Endothelial cell of umbilical vein (primary cell): Measurements from ENCODE around the gene CPVL. TPM values are rescaled to one million over a fixed set of nuclear protein-coding genes. Genes with fewer than 3 reads are reported as not detected.

Source experiments
- BruUV-seq: library from RNA; stranded (reverse); fragments of 400-500 nt; replicated peaks from 2 replicates; lab custom pipeline; 2021; lab: Mats Ljungman, UMichigan
- CTCF ChIA-PET: fragments of 300-600, 350-600 bp; sonication (Branson Sonifier 250); formaldehyde crosslinking; loops from one replicate; lab custom pipeline; 2021; ENCODE audit warnings: antibody characterized with exemption, inconsistent platforms; lab: Charles Lee
- POLR2A ChIA-PET: fragments of 300-600, 350-600 bp; sonication (Branson Sonifier 250); formaldehyde crosslinking; loops from one replicate; lab custom pipeline; 2021; ENCODE audit warnings: antibody characterized with exemption, inconsistent platforms; lab: Charles Lee
- DNase-seq: peaks from one replicate; pipeline ENCODE4 v3.0.0-alpha.2; 2011; ENCODE audit warnings: low read depth, low spot score
- FAIRE-seq: peaks from 2 replicates; lab custom pipeline; 2011; peaks lifted over from hg19 to GRCh38; lab: Jason Lieb, UNC
- H2AFZ ChIP-seq: 2 replicates; pipeline ENCODE4 v1.6.0; 2012; ENCODE audit warnings: low read depth, low read length, control low read depth, inconsistent platforms
- H3K27ac ChIP-seq: 2 replicates; pipeline ENCODE4 v1.5.1; 2011; ENCODE audit warnings: low read depth, mild to moderate bottlenecking, control low read depth, low read length, moderate library complexity; ENCODE audit not compliant: insufficient read depth
- H3K27me3 ChIP-seq, 2 experiments: 2 replicates each; pipeline versions ENCODE4 v1.6.0 to v1.6.1; 2011; ENCODE audit warnings: low read length in 2 of 2, mixed read lengths in 1 of 2; ENCODE audit not compliant: control insufficient read depth in 2 of 2, insufficient read depth in 2 of 2
- H3K36me3 ChIP-seq, 2 experiments: 2 replicates in 1 of 2; 3 replicates in 1 of 2; pipeline ENCODE4 v1.5.1; 2011; ENCODE audit warnings: low read length in 2 of 2, mild to moderate bottlenecking in 1 of 2, moderate library complexity in 1 of 2; ENCODE audit not compliant: control insufficient read depth in 2 of 2, insufficient read depth in 2 of 2; ENCODE audit errors: extremely low read depth in 1 of 2
- H3K4me1 ChIP-seq: 3 replicates; pipeline ENCODE4 v1.5.1; 2011; ENCODE audit warnings: mild to moderate bottlenecking, low read length; ENCODE audit not compliant: control insufficient read depth, insufficient read depth; ENCODE audit errors: extremely low read depth
- H3K4me2 ChIP-seq: 2 replicates; pipeline ENCODE4 v1.6.1; 2011; ENCODE audit warnings: low read length, control low read depth, mixed read lengths; ENCODE audit not compliant: insufficient read depth
- H3K4me3 ChIP-seq, 3 experiments: fragments of 200-600 bp in 1 of 3; sonication (generic), shearing (Covaris generic) in 1 of 3; replicated peaks in 1 of 3; 2 replicates each; pipeline ENCODE4 v1.5.1; 2011 to 2016; ENCODE audit warnings: control low read depth in 3 of 3, low read length in 3 of 3, mild to moderate bottlenecking in 2 of 3, inconsistent platforms in 1 of 3, low read depth in 1 of 3, moderate library complexity in 1 of 3; ENCODE audit not compliant: insufficient read depth in 1 of 3
- H3K79me2 ChIP-seq: 2 replicates; pipeline ENCODE4 v1.6.0; 2012; ENCODE audit warnings: low read length, inconsistent platforms; ENCODE audit not compliant: control insufficient read depth, insufficient read depth
- H3K9ac ChIP-seq: replicated peaks from 2 replicates; pipeline ENCODE3; 2011; ENCODE audit warnings: low read length, control low read depth; ENCODE audit not compliant: insufficient read depth; ENCODE audit errors: extremely low read depth
- H3K9me1 ChIP-seq: replicated peaks from 3 replicates; pipeline ENCODE4 v1.6.0; 2011; ENCODE audit warnings: mild to moderate bottlenecking, low read length; ENCODE audit not compliant: control insufficient read depth, insufficient read depth; ENCODE audit errors: extremely low read depth
- H3K9me3 ChIP-seq: replicated peaks from 2 replicates; pipeline ENCODE4 v1.5.1; 2012; ENCODE audit warnings: low read length, inconsistent platforms; ENCODE audit not compliant: control insufficient read depth, insufficient read depth
- H4K20me1 ChIP-seq: replicated peaks from 2 replicates; pipeline ENCODE3; 2011; ENCODE audit warnings: mild to moderate bottlenecking, low read length; ENCODE audit not compliant: control insufficient read depth, insufficient read depth; ENCODE audit errors: extremely low read depth
- EZH2 ChIP-seq: IDR thresholded peaks from 2 replicates; pipeline ENCODE4 v1.6.1; 2012; ENCODE audit warnings: borderline replicate concordance, low read depth, mild to moderate bottlenecking, moderate library complexity, low read length, inconsistent platforms; ENCODE audit not compliant: severe bottlenecking
- FOS ChIP-seq: IDR thresholded peaks from 2 replicates; pipeline ENCODE4 v1.6.1; 2011; ENCODE audit warnings: mild to moderate bottlenecking, low read length, moderate library complexity, borderline replicate concordance; ENCODE audit not compliant: insufficient read depth
- GATA2 ChIP-seq: IDR thresholded peaks from 2 replicates; pipeline ENCODE4 v1.7.0; 2011; ENCODE audit warnings: low read depth, mild to moderate bottlenecking, moderate library complexity, mixed read lengths, low read length; ENCODE audit not compliant: insufficient read length, insufficient read depth
- JUN ChIP-seq: IDR thresholded peaks from 2 replicates; pipeline ENCODE4 v1.6.1; 2011; ENCODE audit warnings: borderline replicate concordance, low read depth; ENCODE audit not compliant: insufficient read length, insufficient read depth
- MYC ChIP-seq: IDR thresholded peaks from one replicate; pipeline ENCODE4 v1.6.1; 2011; ENCODE audit warnings: mild to moderate bottlenecking, low read depth, low read length
- POLR2A ChIP-seq: IDR thresholded peaks from 2 replicates; pipeline ENCODE4 v1.6.1; 2012; ENCODE audit warnings: low read depth, mild to moderate bottlenecking, control low read depth, low read length
- POLR2AphosphoS5 ChIP-seq: IDR thresholded peaks from 2 replicates; pipeline ENCODE4 v1.6.1; 2012; ENCODE audit warnings: low read depth, mild to moderate bottlenecking, control low read depth, low read length, moderate library complexity; ENCODE audit not compliant: insufficient read depth
- dilution Hi-C: fragments of 300-500 bp; cut with MboI; formaldehyde crosslinking; loops from one replicate; pipeline ENCODE4 v1.15.0; 2019; ENCODE audit warnings: low sequenced_read_pairs; ENCODE audit not compliant: extremely low pct_ligation_motif_present
- intact Hi-C: fragments of 100-400 bp; cut with micrococcal nuclease; formaldehyde crosslinking; loops from one replicate; pipeline ENCODE4 v1.10.0; 2022
- polyA plus RNA-seq, 4 experiments: library from polyadenylated mRNA; depleted of rRNA in 3 of 4; stranded (reverse) in 3 of 4; unstranded in 1 of 4; fragments of >200 nt; gene quantifications; 2 replicates each; pipeline versions ENCODE4 v1.2.1 to v1.2.3, GENCODE V29; 2011 to 2012; ENCODE audit warnings: missing spikeins in 1 of 4
- total RNA-seq: library from RNA; stranded (reverse); gene quantifications from 2 replicates; pipeline ENCODE4 v1.2.3, GENCODE V29; 2021
- TF ChIP-seq, protein P1 (sequence below), 2 donors: IDR thresholded peaks; 1 replicate in 1 of 2; 2 replicates in 1 of 2; pipeline ENCODE4 v1.5.1; 2011; ENCODE audit warnings: low read length in 2 of 2, mild to moderate bottlenecking in 2 of 2, moderate library complexity in 2 of 2, control low read depth in 1 of 2, inconsistent platforms in 1 of 2, low read depth in 1 of 2; ENCODE audit not compliant: insufficient read depth in 1 of 2; ENCODE audit errors: extremely low read depth in 1 of 2
- TF ChIP-seq, protein P2 (sequence below): IDR thresholded peaks from 2 replicates; pipeline ENCODE4 v1.6.1; 2011; ENCODE audit not compliant: insufficient read depth, insufficient read length

Gene CPVL
- total and polyA plus RNA-seq, 2 donors (not counting 3 experiments of a cell fraction or from before 2014, with no cell fraction given): 0.14 TPM; not detected in 1

DNA sequence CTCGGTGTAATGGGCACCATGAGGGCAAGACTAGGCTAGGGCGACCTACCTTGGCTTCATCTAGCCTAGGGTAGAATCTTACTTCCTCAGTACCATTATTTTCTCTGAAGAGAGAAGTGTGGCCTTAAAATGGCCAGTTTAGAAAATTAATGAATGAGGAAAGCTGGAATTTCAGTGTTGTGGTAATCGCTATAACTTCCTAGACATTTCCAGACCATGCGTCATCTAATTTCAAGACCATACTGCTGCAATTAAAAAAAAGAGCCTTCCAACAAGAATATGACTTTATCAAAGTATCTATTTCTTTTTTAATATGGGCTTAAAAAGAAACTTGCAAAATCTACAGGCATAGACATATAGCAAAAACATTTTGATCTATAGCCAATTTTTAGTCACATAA, 68.5 kb downstream of the CPVL start:
- Histone ChIP-seq H3K9me1 (no peaks in the 10 kb centered on the region), H3K4me2 (no peak overlapping the region), H3K36me3 (no peaks in the 10 kb centered on the region), H3K27ac (no peak overlapping the region), H3K9ac (no peak overlapping the region), H3K27me3 (peaks cover 2 to 4% of the 10 kb centered on the region in 2 experiments), H3K79me2 (no peaks in the 10 kb centered on the region), H3K4me1 (no peaks in the 10 kb centered on the region), H4K20me1 (no peaks in the 10 kb centered on the region), H3K9me3 (no peaks in the 10 kb centered on the region), H2AFZ (no peak overlapping the region), H3K4me3 (no peak overlapping the region)
- BruUV-seq: no TSS peak
- FAIRE-seq (no peak), DNase-seq (no peak)
- no peak for TF ChIP-seq MYC
- no peak for TF ChIP-seq EZH2
- TF ChIP-seq POLR2A: no peak
- no peak for TF ChIP-seq POLR2AphosphoS5
- TF ChIP-seq, protein P1, sequence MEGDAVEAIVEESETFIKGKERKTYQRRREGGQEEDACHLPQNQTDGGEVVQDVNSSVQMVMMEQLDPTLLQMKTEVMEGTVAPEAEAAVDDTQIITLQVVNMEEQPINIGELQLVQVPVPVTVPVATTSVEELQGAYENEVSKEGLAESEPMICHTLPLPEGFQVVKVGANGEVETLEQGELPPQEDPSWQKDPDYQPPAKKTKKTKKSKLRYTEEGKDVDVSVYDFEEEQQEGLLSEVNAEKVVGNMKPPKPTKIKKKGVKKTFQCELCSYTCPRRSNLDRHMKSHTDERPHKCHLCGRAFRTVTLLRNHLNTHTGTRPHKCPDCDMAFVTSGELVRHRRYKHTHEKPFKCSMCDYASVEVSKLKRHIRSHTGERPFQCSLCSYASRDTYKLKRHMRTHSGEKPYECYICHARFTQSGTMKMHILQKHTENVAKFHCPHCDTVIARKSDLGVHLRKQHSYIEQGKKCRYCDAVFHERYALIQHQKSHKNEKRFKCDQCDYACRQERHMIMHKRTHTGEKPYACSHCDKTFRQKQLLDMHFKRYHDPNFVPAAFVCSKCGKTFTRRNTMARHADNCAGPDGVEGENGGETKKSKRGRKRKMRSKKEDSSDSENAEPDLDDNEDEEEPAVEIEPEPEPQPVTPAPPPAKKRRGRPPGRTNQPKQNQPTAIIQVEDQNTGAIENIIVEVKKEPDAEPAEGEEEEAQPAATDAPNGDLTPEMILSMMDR (IDR thresholded peaks at IDR 0.05; ENCODE audit: extremely low read depth in 1 of 2, insufficient read depth in 1 of 2, low read depth in 1 of 2, low read length in 2 of 2): no peak
- no peak for TF ChIP-seq JUN
- no peak for TF ChIP-seq FOS
- TF ChIP-seq, protein P2, sequence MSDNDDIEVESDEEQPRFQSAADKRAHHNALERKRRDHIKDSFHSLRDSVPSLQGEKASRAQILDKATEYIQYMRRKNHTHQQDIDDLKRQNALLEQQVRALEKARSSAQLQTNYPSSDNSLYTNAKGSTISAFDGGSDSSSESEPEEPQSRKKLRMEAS: no peak
- no peak for TF ChIP-seq GATA2
- intact Hi-C loops (no loop called here), dilution Hi-C loops (no loop called here)
- ChIA-PET POLR2A (no interaction called here), CTCF (interaction anchor here (1.4 to 1.7 kb wide), 2 partner anchors 13 to 121 kb away, joined by 3 to 5 read pairs; no protein-coding TSS in a partner anchor)
